Mucosa of rectum (tissue), 2 donors: ENCODE results near the gene TMC6.
A peak's percentile ranks its signal among the peaks of the same experiment; 100 is the strongest.

Source experiments
- H3K27ac ChIP-seq, 2 donors: one replicate each; pipeline ENCODE4 v1.7.0; 2013; ENCODE audit warnings: inconsistent platforms in 2 of 2, low read depth in 2 of 2, low read length in 2 of 2
- H3K27me3 ChIP-seq, 2 donors: one replicate each; pipeline ENCODE4 v1.7.0; 2013; ENCODE audit warnings: low read length in 2 of 2; ENCODE audit not compliant: control insufficient read depth in 2 of 2, insufficient read depth in 2 of 2
- H3K36me3 ChIP-seq, 2 donors: one replicate each; pipeline ENCODE4 v1.7.0; 2013; ENCODE audit warnings: low read length in 2 of 2; ENCODE audit not compliant: control insufficient read depth in 2 of 2, insufficient read depth in 2 of 2
- H3K4me1 ChIP-seq, 2 donors: one replicate each; pipeline ENCODE4 v1.7.0; 2013; ENCODE audit warnings: low read length in 2 of 2, mild to moderate bottlenecking in 1 of 2; ENCODE audit not compliant: control insufficient read depth in 2 of 2, insufficient read depth in 2 of 2
- H3K4me3 ChIP-seq, 2 donors: one replicate each; pipeline ENCODE4 v1.7.0; 2013; ENCODE audit warnings: low read length in 2 of 2
- H3K9ac ChIP-seq, 2 donors: one replicate each; pipeline ENCODE4 v1.7.0; 2013; ENCODE audit warnings: low read length in 2 of 2, low read depth in 1 of 2, mild to moderate bottlenecking in 1 of 2
- H3K9me3 ChIP-seq, 2 donors: one replicate each; pipeline ENCODE4 v1.7.0; 2013; ENCODE audit warnings: low read length in 2 of 2; ENCODE audit not compliant: control insufficient read depth in 2 of 2
- donor health status: healthy.
- donor health status: Normal muscosa, but diverticular disease.

Gene TMC6

GRCh38 chr17:78151514-78152008, 23.0 kb upstream of the TMC6 start:
- Histone ChIP-seq H3K4me1 (peaks cover 42 to 43% of the 10 kb centered on the region in 2 donors), H3K9me3 (no peaks in the 10 kb centered on the region), H3K4me3 (no peak overlapping the region), H3K27me3 (no peaks in the 10 kb centered on the region), H3K9ac (peak overlapping the region in 1 of 2 donors; percentile 31), H3K27ac (peak overlapping the region; percentile 77 to 80), H3K36me3 (no peaks in the 10 kb centered on the region)

- Histone ChIP-seq H3K9me3 (no peaks in the 10 kb centered on the region), H3K36me3 (no peaks in the 10 kb centered on the region), H3K4me1 (peaks cover 59 to 60% of the 10 kb centered on the region in 2 donors), H3K9ac (peak overlapping the region; percentile 32 to 38), H3K27ac (peak overlapping the region in 1 of 2 donors; percentile 52), H3K27me3 (no peaks in the 10 kb centered on the region), H3K4me3 (no peak overlapping the region)
These were observed 19.9 kb upstream of the TMC6 start for GRCh38 chr17:78148286-78149016.

GRCh38 chr17:78147315-78147998, 18.9 kb upstream of the TMC6 start:
- Histone ChIP-seq H3K9me3 (no peaks in the 10 kb centered on the region), H3K27ac (peak overlapping the region; percentile 45 to 52), H3K36me3 (no peaks in the 10 kb centered on the region), H3K4me3 (no peak overlapping the region), H3K27me3 (no peaks in the 10 kb centered on the region), H3K9ac (peak overlapping the region; percentile 44 to 56), H3K4me1 (peaks cover 60 to 61% of the 10 kb centered on the region in 2 donors)

GRCh38 chr17:78146881-78147280, 18.3 kb upstream of the TMC6 start:
- peaks cover 62 to 63% of the 10 kb centered on the region in 2 donors for H3K4me1 ChIP-seq
- H3K27ac ChIP-seq = peak overlapping the region; percentile 45 to 52
- no peaks in the 10 kb centered on the region for H3K9me3 ChIP-seq
- no peaks in the 10 kb centered on the region for H3K27me3 ChIP-seq
- H3K9ac ChIP-seq = peak overlapping the region in 1 of 2 donors; percentile 56
- no peaks in the 10 kb centered on the region for H3K36me3 ChIP-seq
- no peak overlapping the region for H3K4me3 ChIP-seq

- Histone ChIP-seq H3K9ac (no peak overlapping the region), H3K36me3 (no peaks in the 10 kb centered on the region), H3K4me1 (peaks cover 63% of the 10 kb centered on the region in 2 donors), H3K27ac (peak overlapping the region in 1 of 2 donors; percentile 52), H3K27me3 (no peaks in the 10 kb centered on the region), H3K9me3 (no peaks in the 10 kb centered on the region), H3K4me3 (no peak overlapping the region)
These were observed 17.9 kb upstream of the TMC6 start for GRCh38 chr17:78146471-78146869.

- H3K4me3 ChIP-seq = peak overlapping the region in 1 of 2 donors; percentile 44
- no peaks in the 10 kb centered on the region for H3K27me3 ChIP-seq
- H3K36me3 ChIP-seq = no peaks in the 10 kb centered on the region
- H3K9ac ChIP-seq = peak overlapping the region; percentile 26 to 54
- H3K9me3 ChIP-seq = no peaks in the 10 kb centered on the region
- peak overlapping the region; percentile 81 to 87 for H3K27ac ChIP-seq
- H3K4me1 ChIP-seq = peaks cover 58% of the 10 kb centered on the region in 2 donors
These were observed 16.4 kb upstream of the TMC6 start for GRCh38 chr17:78144736-78145641.

GRCh38 chr17:78144147-78144719, 15.7 kb upstream of the TMC6 start:
- Histone ChIP-seq H3K9me3 (no peaks in the 10 kb centered on the region), H3K4me3 (peak overlapping the region in 1 of 2 donors; percentile 44), H3K27me3 (no peaks in the 10 kb centered on the region), H3K9ac (peak overlapping the region; percentile 26 to 54), H3K36me3 (no peaks in the 10 kb centered on the region), H3K27ac (peak overlapping the region; percentile 81 to 87), H3K4me1 (peaks cover 58 to 59% of the 10 kb centered on the region in 2 donors)

GRCh38 chr17:78143214-78144146, 14.9 kb upstream of the TMC6 start:
- Histone ChIP-seq H3K9me3 (no peaks in the 10 kb centered on the region), H3K27me3 (no peaks in the 10 kb centered on the region), H3K4me1 (peaks cover 54 to 55% of the 10 kb centered on the region in 2 donors), H3K9ac (peak overlapping the region; percentile 3 to 54), H3K36me3 (no peaks in the 10 kb centered on the region), H3K27ac (peak overlapping the region; percentile 81 to 87), H3K4me3 (no peak overlapping the region)
